Ovary (tissue), 3 donors: ENCODE measurements around the gene PWP2.
"Not testable (repeated sequence)": the region's sequence is repeated elsewhere in the genome, so short reads cannot be mapped to it uniquely, and the experiment has no call there.

Experiments
- CTCF ChIP-seq, 3 donors: fragments of 450-650 bp in 2 of 3; fragments of 200-600 bp in 1 of 3; IDR thresholded peaks; one replicate each; pipeline versions ENCODE4 v1.5.1 to v1.8.0; 2016 to 2022; ENCODE audit warnings: antibody characterized with exemption in 3 of 3, mild to moderate bottlenecking in 1 of 3
- EP300 ChIP-seq: sonication (generic); formaldehyde crosslinking; IDR thresholded peaks from one replicate; pipeline ENCODE4 v1.6.1; 2017; ENCODE audit warnings: antibody characterized with exemption
- POLR2A ChIP-seq: fragments of 450-650 bp; IDR thresholded peaks from one replicate; pipeline ENCODE4 v1.6.1; 2017; ENCODE audit warnings: antibody characterized with exemption, mild to moderate bottlenecking, moderate library complexity
- donor health status: DM: no; HTN: no; CAD: no.

DNA sequence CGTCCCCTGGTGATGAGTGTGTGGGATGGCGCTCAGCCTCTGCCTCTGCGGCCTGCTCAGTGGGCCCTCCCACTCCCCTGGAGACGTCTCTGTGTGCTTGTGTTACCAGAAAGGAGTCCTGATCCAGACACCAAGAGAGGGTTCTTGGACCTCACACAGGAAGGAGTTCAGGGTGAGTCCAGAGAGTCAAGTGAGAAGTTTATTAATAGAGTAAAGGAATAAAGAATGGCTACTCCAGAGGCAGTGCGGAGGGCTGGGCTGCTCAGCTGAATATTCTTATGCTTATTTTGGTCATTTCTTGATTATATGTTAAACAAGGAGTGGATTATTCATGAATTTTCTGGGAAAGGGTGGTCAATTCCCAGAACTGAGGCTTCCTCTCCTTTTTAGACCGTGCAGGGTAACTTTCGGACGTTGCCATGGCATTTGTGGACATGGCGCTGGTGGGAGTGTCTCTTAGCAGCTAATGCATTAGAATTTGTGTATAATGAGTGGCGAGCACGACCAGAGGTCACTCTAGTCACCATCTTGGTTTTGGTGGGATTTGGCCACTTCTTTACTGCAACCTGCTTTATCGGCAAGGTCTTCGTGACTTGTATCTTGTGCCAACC lies 64.9 kb downstream of the PWP2 start:
- TF ChIP-seq CTCF (IDR thresholded peaks at IDR 0.05); POLR2A; EP300: not testable (repeated sequence)
